Mucosa of stomach (tissue), 1 donor: Measurements from ENCODE around the gene LGR5.

Source experiments
- H3K27me3 ChIP-seq: one replicate; pipeline ENCODE4 v1.7.0; 2013; ENCODE audit warnings: mild to moderate bottlenecking, low read length; ENCODE audit not compliant: control insufficient read depth, insufficient read depth
- H3K36me3 ChIP-seq: one replicate; pipeline ENCODE4 v1.7.0; 2013; ENCODE audit warnings: low read length; ENCODE audit not compliant: control insufficient read depth, insufficient read depth
- H3K4me1 ChIP-seq: one replicate; pipeline ENCODE4 v1.7.0; 2013; ENCODE audit warnings: mild to moderate bottlenecking, low read length; ENCODE audit not compliant: control insufficient read depth, insufficient read depth
- H3K4me3 ChIP-seq: one replicate; pipeline ENCODE4 v1.7.0; 2013; ENCODE audit warnings: low read length
- H3K9ac ChIP-seq: one replicate; pipeline ENCODE4 v1.7.0; 2013; ENCODE audit warnings: mild to moderate bottlenecking, low read length, moderate library complexity
- H3K9me3 ChIP-seq: one replicate; pipeline ENCODE4 v1.7.0; 2013; ENCODE audit warnings: mild to moderate bottlenecking, low read length, moderate library complexity; ENCODE audit not compliant: control insufficient read depth
- donor health status: Pancreatic carcinoma.

LGR5 gene, protein sequence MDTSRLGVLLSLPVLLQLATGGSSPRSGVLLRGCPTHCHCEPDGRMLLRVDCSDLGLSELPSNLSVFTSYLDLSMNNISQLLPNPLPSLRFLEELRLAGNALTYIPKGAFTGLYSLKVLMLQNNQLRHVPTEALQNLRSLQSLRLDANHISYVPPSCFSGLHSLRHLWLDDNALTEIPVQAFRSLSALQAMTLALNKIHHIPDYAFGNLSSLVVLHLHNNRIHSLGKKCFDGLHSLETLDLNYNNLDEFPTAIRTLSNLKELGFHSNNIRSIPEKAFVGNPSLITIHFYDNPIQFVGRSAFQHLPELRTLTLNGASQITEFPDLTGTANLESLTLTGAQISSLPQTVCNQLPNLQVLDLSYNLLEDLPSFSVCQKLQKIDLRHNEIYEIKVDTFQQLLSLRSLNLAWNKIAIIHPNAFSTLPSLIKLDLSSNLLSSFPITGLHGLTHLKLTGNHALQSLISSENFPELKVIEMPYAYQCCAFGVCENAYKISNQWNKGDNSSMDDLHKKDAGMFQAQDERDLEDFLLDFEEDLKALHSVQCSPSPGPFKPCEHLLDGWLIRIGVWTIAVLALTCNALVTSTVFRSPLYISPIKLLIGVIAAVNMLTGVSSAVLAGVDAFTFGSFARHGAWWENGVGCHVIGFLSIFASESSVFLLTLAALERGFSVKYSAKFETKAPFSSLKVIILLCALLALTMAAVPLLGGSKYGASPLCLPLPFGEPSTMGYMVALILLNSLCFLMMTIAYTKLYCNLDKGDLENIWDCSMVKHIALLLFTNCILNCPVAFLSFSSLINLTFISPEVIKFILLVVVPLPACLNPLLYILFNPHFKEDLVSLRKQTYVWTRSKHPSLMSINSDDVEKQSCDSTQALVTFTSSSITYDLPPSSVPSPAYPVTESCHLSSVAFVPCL

DNA sequence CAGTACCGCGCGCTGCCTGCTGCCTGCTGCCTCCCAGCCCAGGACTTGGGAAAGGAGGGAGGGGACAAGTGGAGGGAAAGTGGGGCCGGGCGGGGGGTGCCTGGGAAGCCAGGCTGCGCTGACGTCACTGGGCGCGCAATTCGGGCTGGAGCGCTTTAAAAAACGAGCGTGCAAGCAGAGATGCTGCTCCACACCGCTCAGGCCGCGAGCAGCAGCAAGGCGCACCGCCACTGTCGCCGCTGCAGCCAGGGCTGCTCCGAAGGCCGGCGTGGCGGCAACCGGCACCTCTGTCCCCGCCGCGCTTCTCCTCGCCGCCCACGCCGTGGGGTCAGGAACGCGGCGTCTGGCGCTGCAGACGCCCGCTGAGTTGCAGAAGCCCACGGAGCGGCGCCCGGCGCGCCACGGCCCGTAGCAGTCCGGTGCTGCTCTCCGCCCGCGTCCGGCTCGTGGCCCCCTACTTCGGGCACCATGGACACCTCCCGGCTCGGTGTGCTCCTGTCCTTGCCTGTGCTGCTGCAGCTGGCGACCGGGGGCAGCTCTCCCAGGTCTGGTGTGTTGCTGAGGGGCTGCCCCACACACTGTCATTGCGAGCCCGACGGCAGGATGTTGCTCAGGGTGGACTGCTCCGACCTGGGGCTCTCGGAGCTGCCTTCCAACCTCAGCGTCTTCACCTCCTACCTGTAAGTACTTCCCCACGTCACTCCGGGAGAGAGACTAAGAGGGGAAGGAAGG lies at the start of gene LGR5:
TSS of gene LGR5 (plus strand) at position 186 of the 732 bp plus-strand sequence. CDS start at position 469, 283 bp downstream.
- Histone ChIP-seq H3K4me3 (peak within 1 kb of the TSS; percentile 32), H3K27me3 (peaks cover 40% of the 10 kb centered on the region), H3K4me1 (peaks cover 18% of the 10 kb centered on the region), H3K9ac (no peak within 1 kb of the TSS), H3K9me3 (no peaks in the 10 kb centered on the region), H3K36me3 (no peaks in the 10 kb centered on the region)

DNA sequence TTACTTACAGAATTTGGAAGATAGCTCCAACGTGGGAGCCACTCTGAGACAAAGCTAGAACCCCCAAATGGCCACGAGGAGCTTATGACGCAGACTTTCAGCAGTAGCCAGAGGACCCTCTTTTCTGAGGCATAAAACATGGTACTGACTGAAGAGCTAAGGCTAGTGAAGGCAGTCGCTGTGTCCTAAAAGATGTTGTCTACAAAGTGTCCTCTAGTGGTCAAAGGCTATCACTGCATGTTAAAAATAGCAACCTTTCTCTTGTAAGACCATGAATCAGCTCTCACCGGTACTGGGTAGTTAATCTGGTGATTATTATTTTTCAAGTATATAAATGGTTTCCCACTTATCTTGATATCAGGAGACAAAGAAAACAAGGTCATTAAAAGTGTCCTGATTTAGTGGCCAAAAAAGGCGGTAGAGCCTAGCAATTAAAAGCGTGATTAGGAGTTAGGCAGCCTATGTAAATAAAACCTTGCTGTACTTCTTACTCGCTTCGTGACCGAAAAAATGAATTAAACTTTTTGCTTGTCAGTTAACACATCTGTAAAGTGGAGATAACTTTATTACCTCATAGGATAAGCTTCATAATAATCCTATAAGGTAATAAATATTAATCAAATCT lies 47.0 kb upstream of the LGR5 start:
- Histone ChIP-seq H3K27me3 (no peaks in the 10 kb centered on the region), H3K4me3 (no peak overlapping the region), H3K9ac (no peak overlapping the region), H3K9me3 (no peaks in the 10 kb centered on the region), H3K36me3 (no peaks in the 10 kb centered on the region), H3K4me1 (no peaks in the 10 kb centered on the region)

DNA sequence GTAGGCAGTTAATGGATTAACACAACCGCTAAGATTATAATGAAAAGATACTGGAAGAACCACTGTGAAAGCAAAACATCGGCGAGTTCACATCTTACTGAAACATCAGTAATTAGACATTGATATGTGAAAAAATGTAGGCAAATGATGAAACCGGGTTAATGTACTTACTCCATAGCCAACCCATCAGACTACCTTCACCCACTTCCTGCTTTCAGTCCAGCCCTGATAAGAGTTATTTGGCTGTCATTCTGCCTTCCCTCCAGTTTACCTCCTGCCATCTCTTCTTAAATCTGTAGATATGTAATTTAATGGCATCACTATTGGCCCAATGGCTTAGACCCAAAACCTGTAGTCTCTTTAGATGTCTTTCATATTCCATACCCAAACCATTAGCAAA lies 46.0 kb upstream of the LGR5 start:
- H3K9me3 ChIP-seq: no peaks in the 10 kb centered on the region
- H3K4me3 ChIP-seq: no peak overlapping the region
- no peak overlapping the region for H3K9ac ChIP-seq
- H3K27me3 ChIP-seq: no peaks in the 10 kb centered on the region
- no peaks in the 10 kb centered on the region for H3K36me3 ChIP-seq
- no peaks in the 10 kb centered on the region for H3K4me1 ChIP-seq

DNA sequence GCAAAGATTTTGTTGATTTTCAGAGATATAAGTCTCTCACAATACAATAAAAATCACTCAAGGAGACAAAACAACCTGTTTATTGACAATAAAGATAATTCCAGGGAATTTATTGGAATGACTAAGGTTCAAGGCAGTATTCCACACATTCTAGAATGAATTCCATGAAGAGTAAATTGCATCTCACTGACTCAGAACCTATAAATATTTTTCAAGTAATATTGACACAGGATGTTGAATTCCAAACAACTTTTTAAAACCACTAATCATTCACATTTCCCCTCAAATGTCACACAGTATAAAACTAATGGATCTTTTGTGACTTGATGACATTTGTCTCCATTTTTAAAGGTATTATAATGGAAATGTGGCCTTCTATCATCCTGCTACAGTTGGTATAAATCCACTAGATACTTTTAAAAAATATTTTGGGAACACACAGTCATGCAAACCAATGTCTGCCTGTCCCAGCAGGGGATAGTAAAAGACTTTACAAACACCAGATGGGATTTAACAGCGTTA lies 42.1 kb upstream of the LGR5 start:
- H3K27me3 ChIP-seq: no peaks in the 10 kb centered on the region
- no peaks in the 10 kb centered on the region for H3K36me3 ChIP-seq

DNA sequence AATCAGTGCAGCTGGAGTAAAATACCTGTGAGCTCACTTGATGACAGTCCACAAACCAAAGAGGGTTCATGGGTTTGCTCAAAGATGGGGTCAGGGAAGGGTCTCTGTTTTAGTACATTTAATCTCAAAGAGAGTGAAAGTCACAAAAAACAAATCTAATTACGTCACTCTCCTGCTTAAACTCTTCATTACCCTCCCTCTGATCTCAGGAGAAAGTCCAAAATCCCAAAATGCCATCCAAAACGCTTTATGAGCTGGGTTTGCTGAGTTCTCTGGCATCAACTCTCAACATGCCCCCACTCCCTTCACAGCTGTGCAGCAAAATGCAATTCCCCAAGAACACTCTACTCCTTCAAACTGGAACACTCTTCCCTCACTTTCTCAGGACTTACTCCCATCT lies 40.4 kb upstream of the LGR5 start:
- Histone ChIP-seq H3K27me3 (no peaks in the 10 kb centered on the region), H3K36me3 (no peaks in the 10 kb centered on the region), H3K9me3 (no peaks in the 10 kb centered on the region)

More for the DNA sequence above, 42.1 kb upstream of the LGR5 start:
- Histone ChIP-seq H3K4me1 (no peaks in the 10 kb centered on the region), H3K9me3 (no peaks in the 10 kb centered on the region), H3K9ac (no peak overlapping the region), H3K4me3 (no peak overlapping the region)

DNA sequence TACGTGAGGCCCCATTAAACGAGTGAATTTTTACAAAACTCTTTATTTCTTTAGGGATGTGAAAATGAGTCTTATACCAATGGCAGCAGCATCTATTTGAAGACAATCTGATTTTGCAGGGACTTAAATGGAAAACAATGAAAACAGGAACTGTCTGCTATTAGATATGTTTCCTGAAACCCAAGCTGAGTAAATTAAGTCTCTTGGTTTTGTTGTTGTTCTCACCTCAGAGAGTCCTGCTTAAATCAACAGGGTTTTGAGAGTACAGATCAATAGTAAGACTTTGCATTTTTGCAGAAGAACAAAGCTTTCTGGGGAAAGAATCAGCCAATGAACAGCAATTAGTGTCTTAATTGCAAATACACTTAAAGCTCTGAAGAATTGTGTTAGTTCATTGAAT lies 39.1 kb upstream of the LGR5 start:
- H3K9ac ChIP-seq: no peak overlapping the region
- no peak overlapping the region for H3K4me3 ChIP-seq
- no peaks in the 10 kb centered on the region for H3K36me3 ChIP-seq
- no peaks in the 10 kb centered on the region for H3K9me3 ChIP-seq
- H3K27me3 ChIP-seq: no peaks in the 10 kb centered on the region
- no peaks in the 10 kb centered on the region for H3K4me1 ChIP-seq

More for the DNA sequence above, 40.4 kb upstream of the LGR5 start:
- Histone ChIP-seq H3K4me1 (no peaks in the 10 kb centered on the region), H3K9ac (no peak overlapping the region), H3K4me3 (no peak overlapping the region)

DNA sequence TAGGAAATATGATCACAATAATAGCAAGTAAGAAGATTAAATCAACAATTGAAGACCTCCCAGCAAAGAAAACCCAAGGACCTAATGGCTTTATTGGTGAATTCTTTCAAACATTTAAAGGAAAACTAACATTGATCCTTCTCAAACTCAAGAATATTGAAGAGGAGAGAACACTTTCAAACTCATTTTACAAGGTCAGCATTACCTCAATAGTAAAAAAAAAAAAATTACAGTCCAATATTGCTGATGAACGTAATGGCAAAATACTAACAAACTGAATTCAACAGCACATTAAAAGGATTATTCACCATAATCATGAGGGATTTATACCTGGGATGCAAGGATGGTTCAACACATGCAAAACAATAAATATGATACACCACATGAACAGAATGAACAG lies 33.7 kb upstream of the LGR5 start:
- no peaks in the 10 kb centered on the region for H3K27me3 ChIP-seq
- H3K4me3 ChIP-seq: no peak overlapping the region
- H3K4me1 ChIP-seq: no peaks in the 10 kb centered on the region

DNA sequence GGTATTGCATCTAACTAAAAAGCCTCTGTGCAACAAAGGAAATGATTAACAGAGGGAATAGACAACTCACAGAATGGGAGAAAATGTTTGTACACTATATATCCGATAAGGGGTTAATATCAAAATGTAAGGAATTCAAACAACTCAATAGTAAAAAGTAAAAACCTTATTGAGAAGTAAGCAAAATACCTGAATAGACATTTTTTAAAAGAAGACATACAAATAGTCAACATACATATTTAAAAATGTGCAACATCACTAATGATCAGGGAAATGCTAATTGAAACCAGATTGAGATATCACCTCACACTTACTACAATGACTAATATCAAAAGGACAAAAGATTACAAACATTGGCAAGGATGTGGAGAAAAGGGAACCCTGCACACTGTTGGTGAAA lies 31.9 kb upstream of the LGR5 start:
- H3K9me3 ChIP-seq: no peaks in the 10 kb centered on the region
- no peaks in the 10 kb centered on the region for H3K4me1 ChIP-seq
- no peak overlapping the region for H3K4me3 ChIP-seq
- H3K36me3 ChIP-seq: no peaks in the 10 kb centered on the region
- no peaks in the 10 kb centered on the region for H3K27me3 ChIP-seq
- no peak overlapping the region for H3K9ac ChIP-seq

More for the DNA sequence above, 33.7 kb upstream of the LGR5 start:
- H3K36me3 ChIP-seq: no peaks in the 10 kb centered on the region
- H3K9me3 ChIP-seq: no peaks in the 10 kb centered on the region
- no peak overlapping the region for H3K9ac ChIP-seq

DNA sequence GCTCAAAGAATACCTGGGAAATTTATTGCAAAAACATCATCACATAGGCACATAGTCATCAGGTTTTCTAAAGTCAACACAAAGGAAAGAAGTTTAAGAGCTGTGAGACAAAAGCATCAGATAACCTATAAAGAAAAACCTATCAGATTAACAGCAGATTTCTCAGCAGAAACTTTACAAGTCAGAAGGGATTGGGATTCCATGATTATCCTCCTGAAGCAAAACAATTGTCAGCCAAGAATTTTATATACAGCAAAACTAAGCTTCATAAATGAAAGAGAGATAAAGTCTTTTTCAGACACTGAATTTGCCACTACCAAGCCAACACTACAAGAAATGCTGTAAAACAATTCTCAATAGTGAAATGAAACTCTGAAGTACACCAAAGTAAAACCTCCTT lies 28.8 kb upstream of the LGR5 start:
- Histone ChIP-seq H3K9ac (no peak overlapping the region), H3K27me3 (no peaks in the 10 kb centered on the region), H3K4me3 (no peak overlapping the region), H3K36me3 (no peaks in the 10 kb centered on the region), H3K4me1 (no peaks in the 10 kb centered on the region), H3K9me3 (no peaks in the 10 kb centered on the region)

DNA sequence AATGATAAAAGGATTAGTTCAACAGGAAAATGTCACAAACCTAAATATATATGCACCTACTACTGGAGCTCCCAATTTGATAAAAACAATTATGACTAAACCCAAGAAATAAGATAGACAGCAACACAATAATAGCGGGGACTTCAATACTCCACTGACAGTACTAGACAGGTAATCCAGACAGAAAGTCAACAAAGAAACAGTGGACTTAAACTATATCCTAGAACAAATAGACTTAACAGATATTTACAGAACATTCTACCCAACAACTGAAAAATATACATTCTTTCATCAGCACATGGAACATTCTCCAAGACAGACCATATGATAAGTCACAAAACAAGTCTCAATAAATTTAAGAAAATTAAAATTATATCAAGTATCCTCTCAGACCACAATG lies 28.0 kb upstream of the LGR5 start:
- Histone ChIP-seq H3K4me1 (no peaks in the 10 kb centered on the region), H3K27me3 (no peaks in the 10 kb centered on the region), H3K9me3 (no peaks in the 10 kb centered on the region), H3K4me3 (no peak overlapping the region), H3K36me3 (no peaks in the 10 kb centered on the region), H3K9ac (no peak overlapping the region)
